ENCODE measurements around the gene PARP15.
"Not testable (repeated sequence)": the region's sequence is repeated elsewhere in the genome, so short reads cannot be mapped to it uniquely, and the experiment has no call there.

Gene PARP15

DNA sequence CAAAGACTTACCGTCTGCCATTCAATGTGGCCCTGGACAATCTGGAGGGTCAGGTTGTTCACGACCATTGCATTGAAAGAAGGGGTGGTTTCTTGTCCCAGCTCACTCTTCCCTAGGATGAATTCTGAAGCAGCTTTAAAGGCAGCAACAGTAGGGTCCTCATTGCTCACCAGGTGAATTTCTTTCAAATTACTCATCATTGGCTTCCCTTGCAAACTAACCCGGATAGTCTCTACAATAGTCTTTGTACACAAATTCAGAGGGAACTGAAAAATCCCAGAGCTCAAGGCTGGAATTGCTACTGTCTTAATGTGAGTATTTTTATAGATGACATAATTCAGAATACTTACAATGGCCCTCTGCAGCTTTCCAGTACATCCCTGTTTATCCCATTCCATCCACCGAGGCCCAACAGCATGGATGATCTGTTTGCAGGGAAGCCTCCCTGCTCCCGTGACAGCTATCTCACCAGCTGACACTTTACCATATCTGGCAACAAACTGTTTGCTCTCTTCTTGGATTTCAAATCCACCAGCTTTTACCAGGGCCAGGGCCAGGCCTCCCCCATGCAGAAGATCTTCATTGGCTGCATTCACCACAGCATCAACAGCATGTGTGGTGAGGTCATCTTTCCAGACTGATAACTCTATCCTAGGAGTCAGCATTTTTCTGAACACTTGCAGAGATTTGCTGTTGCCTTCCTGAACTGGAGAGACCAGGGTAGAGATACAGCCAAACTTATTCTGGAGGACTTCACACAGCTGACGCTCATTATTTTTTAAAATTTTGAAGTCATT, 22.0 kb upstream of the PARP15 start:
- H3K9me3 ChIP-seq (ENCODE audit: control insufficient read depth, insufficient read depth, low read length): no peaks in the 10 kb centered on the region
- no peaks in the 10 kb centered on the region for H3K27me3 ChIP-seq (ENCODE audit: control insufficient read depth, insufficient read depth, low read length)
- H3K36me3 ChIP-seq (ENCODE audit: control insufficient read depth, insufficient read depth, low read length): no peaks in the 10 kb centered on the region
- H3K9ac ChIP-seq (ENCODE audit: low read depth, low read length): no peak overlapping the region
- H3K27ac ChIP-seq (ENCODE audit: low read depth, low read length): peak overlapping the region; percentile 30
- no peak overlapping the region for H3K4me3 ChIP-seq (ENCODE audit: low read depth, low read length)
- H3K4me1 ChIP-seq (ENCODE audit: control insufficient read depth, insufficient read depth, low read length): peaks cover 20% of the 10 kb centered on the region

DNA sequence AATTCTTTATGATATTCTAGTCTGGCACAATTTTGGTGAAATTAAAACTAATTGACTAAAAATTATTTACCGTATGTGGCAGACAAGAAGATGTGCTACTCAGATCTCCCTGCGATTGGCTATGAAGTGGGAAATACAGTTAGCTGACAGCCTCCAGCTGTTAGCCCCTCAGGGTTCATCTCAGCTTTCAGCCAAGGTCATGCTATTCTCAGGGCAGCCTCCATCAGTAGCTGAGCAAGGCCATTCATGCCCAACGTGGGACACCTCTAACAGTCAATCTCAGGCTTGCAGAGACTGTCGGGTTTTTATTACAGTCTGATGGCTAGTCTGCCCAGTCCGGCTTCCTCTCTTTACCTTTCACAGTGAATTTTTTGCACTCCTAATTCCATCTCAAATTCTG, 20.1 kb upstream of the PARP15 start:
- H3K4me3 ChIP-seq (ENCODE audit: low read depth, low read length): no peak overlapping the region
- no peaks in the 10 kb centered on the region for H3K36me3 ChIP-seq (ENCODE audit: control insufficient read depth, insufficient read depth, low read length)
- no peaks in the 10 kb centered on the region for H3K9me3 ChIP-seq (ENCODE audit: control insufficient read depth, insufficient read depth, low read length)
- no peak overlapping the region for H3K27ac ChIP-seq (ENCODE audit: low read depth, low read length)
- H3K9ac ChIP-seq (ENCODE audit: low read depth, low read length): no peak overlapping the region
- H3K27me3 ChIP-seq (ENCODE audit: control insufficient read depth, insufficient read depth, low read length): no peaks in the 10 kb centered on the region
- H3K4me1 ChIP-seq (ENCODE audit: control insufficient read depth, insufficient read depth, low read length): peaks cover 20% of the 10 kb centered on the region

DNA sequence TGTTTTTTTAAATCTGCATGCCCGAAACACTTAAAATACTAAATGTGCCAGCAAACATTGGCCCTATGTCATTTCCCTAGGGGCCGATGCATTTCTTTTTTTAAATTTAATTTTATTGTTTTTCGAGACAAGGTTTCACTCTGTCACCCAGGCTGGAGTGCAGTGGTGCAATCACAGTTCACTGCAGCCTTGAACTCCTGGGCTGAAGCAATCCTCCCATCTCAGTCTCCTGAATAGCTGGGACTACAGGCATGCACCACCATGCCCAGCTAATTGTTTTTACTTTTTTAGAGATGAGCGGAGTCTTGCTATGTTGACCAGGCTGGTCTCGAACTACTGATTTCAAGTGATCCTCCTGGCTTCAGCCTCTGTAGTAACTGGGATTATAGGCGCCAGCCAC, 18.8 kb upstream of the PARP15 start:
- no peaks in the 10 kb centered on the region for H3K9me3 ChIP-seq (ENCODE audit: control insufficient read depth, insufficient read depth, low read length)
- peaks cover 14% of the 10 kb centered on the region for H3K4me1 ChIP-seq (ENCODE audit: control insufficient read depth, insufficient read depth, low read length)
- no peak overlapping the region for H3K27ac ChIP-seq (ENCODE audit: low read depth, low read length)
- H3K27me3 ChIP-seq (ENCODE audit: control insufficient read depth, insufficient read depth, low read length): no peaks in the 10 kb centered on the region
- H3K4me3 ChIP-seq (ENCODE audit: low read depth, low read length): no peak overlapping the region
- H3K9ac ChIP-seq (ENCODE audit: low read depth, low read length): no peak overlapping the region
- no peaks in the 10 kb centered on the region for H3K36me3 ChIP-seq (ENCODE audit: control insufficient read depth, insufficient read depth, low read length)

DNA sequence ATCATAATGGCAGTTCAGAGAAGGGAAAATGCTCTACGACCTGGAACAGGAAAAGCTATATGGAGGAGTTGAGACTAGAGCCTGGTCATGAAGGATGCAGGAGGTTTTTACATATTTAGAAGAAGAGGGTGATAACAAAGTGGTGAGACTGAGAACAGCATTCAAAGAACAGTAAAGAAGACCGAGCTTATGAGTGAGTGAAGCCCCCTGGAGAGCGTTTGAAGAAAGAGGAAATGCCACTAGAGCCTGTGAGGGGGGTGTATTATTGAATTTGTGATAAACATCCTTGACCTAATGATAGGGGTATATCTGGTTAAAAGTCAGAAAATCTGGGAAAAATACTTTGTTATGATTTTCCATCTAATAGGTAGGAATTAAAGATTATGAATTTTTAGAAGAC, 17.5 kb upstream of the PARP15 start:
- Histone ChIP-seq H3K9ac (ENCODE audit: low read depth, low read length) (no peak overlapping the region), H3K4me1 (ENCODE audit: control insufficient read depth, insufficient read depth, low read length) (peaks cover 15% of the 10 kb centered on the region; the same call in 1 of the 2 replicates), H3K27ac (ENCODE audit: low read depth, low read length) (no peak overlapping the region), H3K36me3 (ENCODE audit: control insufficient read depth, insufficient read depth, low read length) (no peaks in the 10 kb centered on the region), H3K9me3 (ENCODE audit: control insufficient read depth, insufficient read depth, low read length) (no peaks in the 10 kb centered on the region), H3K4me3 (ENCODE audit: low read depth, low read length) (no peak overlapping the region), H3K27me3 (ENCODE audit: control insufficient read depth, insufficient read depth, low read length) (no peaks in the 10 kb centered on the region; the same call in 1 of the 2 replicates)

DNA sequence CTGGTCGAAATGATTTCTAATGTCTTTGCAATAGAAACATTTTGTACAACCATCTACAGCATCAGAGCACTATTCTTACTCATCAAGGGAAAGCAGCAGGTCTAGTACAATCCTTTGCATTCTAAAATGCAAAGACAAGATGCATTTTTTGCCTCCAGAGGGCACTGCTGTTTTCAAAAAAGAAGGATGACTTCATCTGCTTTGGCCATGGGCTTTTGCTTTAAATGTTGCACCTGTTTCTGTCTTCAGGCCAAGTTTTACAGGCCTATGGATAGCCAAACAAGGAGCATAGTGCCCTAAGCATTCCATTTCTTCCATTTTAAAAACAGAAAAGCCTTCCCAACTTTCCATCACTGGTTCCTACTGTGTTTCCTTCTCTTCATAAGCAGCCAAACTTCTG, 16.8 kb upstream of the PARP15 start:
- no peaks in the 10 kb centered on the region; the same call in 1 of the 2 replicates for H3K27me3 ChIP-seq (ENCODE audit: control insufficient read depth, insufficient read depth, low read length)
- no peak overlapping the region for H3K9ac ChIP-seq (ENCODE audit: low read depth, low read length)
- no peaks in the 10 kb centered on the region for H3K36me3 ChIP-seq (ENCODE audit: control insufficient read depth, insufficient read depth, low read length)
- no peak overlapping the region for H3K4me3 ChIP-seq (ENCODE audit: low read depth, low read length)
- H3K4me1 ChIP-seq (ENCODE audit: control insufficient read depth, insufficient read depth, low read length): peaks cover 17% of the 10 kb centered on the region; the same call in 1 of the 2 replicates
- H3K27ac ChIP-seq (ENCODE audit: low read depth, low read length): no peak overlapping the region
- no peaks in the 10 kb centered on the region for H3K9me3 ChIP-seq (ENCODE audit: control insufficient read depth, insufficient read depth, low read length)

DNA sequence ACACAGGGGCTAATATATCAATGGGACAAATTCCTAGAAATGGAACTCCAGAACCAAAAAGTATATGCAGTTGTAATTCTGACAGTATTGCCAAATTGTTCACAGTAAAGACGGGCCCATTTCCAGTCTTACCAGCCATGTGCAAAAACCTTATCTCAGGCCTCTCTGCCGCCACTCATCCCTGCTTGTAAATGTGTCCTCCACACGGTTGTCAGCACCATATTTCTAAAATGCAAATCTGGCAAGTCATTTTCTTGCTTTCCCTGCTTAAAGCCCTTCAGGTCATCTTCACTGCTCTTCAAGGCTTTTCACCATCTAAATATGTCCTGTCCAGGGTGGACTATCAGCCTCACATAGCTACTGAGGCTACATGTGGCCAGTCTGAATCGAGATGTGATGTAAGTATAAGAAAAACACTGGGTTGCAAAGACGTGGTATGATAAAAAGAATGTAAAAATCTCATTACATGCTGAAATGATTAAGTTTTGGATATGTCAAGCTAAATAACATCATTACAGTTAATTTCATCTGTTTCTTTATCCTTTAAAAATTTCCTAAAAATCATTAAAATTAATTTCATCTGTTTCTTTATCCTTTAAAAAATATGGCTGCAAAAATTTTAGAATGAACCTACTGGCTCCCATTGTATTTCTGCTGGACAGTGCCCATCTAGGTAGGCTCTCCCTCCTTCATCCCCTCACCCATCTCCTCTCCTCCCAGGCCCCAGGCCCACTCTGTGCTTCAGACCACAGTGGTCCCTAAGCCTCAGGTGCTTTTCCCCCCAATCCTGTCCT, 14.3 kb upstream of the PARP15 start:
- no peaks in the 10 kb centered on the region for H3K36me3 ChIP-seq (ENCODE audit: control insufficient read depth, insufficient read depth, low read length)
- H3K27me3 ChIP-seq (ENCODE audit: control insufficient read depth, insufficient read depth, low read length): no peaks in the 10 kb centered on the region; the same call in 1 of the 2 replicates
- no peak overlapping the region for H3K9ac ChIP-seq (ENCODE audit: low read depth, low read length)
- no peak overlapping the region for H3K27ac ChIP-seq (ENCODE audit: low read depth, low read length)
- peaks cover 17% of the 10 kb centered on the region; the same call in 1 of the 2 replicates for H3K4me1 ChIP-seq (ENCODE audit: control insufficient read depth, insufficient read depth, low read length)
- H3K4me3 ChIP-seq (ENCODE audit: low read depth, low read length): peak overlapping the region; percentile 82
- H3K9me3 ChIP-seq (ENCODE audit: control insufficient read depth, insufficient read depth, low read length): no peaks in the 10 kb centered on the region

DNA sequence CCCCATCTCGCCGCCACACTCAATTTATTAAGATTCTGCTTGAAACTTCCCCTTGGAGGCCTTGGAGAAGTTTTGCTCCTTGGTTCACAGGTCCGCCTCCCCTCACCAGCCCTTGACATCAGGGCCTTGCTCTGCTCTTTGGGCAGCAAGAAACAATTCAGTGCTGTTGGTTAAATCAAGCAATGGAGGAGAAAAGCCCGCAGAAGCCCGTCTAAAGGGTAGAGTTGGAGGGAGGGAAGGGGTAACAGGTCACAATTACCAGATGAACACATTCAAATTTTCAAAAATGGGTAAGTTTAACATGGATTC, 13.8 kb upstream of the PARP15 start:
- no peaks in the 10 kb centered on the region for H3K36me3 ChIP-seq (ENCODE audit: control insufficient read depth, insufficient read depth, low read length)
- peak overlapping the region; percentile 82 for H3K4me3 ChIP-seq (ENCODE audit: low read depth, low read length)
- H3K9me3 ChIP-seq (ENCODE audit: control insufficient read depth, insufficient read depth, low read length): no peaks in the 10 kb centered on the region
- H3K27me3 ChIP-seq (ENCODE audit: control insufficient read depth, insufficient read depth, low read length): no peaks in the 10 kb centered on the region; the same call in 1 of the 2 replicates
- no peak overlapping the region for H3K9ac ChIP-seq (ENCODE audit: low read depth, low read length)
- H3K4me1 ChIP-seq (ENCODE audit: control insufficient read depth, insufficient read depth, low read length): peaks cover 17% of the 10 kb centered on the region; the same call in 1 of the 2 replicates
- no peak overlapping the region for H3K27ac ChIP-seq (ENCODE audit: low read depth, low read length)

DNA sequence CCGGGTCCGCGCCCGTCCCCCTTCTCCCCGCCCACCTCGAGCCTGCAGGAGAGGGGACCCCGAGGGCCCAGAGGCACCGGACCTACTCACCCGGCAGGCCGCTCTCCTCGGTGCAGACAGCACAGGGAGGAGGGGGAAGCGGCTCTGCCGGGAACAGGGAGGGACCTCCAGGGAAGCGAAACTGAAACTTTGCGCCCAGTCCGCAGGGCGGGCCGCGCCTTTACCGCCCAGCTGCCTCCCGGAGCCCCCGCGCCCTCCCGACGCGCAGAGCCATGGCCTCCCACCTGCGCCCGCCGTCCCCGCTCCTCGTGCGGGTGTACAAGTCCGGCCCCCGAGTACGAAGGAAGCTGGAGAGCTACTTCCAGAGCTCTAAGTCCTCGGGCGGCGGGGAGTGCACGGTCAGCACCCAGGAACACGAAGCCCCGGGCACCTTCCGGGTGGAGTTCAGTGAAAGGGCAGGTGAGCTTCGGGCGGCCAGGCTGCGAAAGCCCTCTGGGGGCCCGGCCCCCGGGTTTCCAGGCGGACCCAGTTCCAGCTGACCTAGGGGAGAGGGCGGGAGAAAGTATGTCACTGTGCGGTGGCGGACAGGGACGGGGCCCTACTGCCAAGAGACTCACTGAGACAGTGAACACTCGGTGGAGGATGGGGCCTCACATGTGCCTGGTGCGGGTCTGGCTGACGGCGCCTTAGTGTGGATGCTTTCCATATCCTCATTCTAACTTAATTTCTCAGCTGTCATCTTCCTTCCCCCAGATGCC, 13.1 kb upstream of the PARP15 start, which contains the start of the genes DTX3L and PARP9:
TSS of gene DTX3L (plus strand) at position 184 of the 758 bp plus-strand sequence. CDS start at position 273, 89 bp downstream.
TSS of gene PARP9 (minus strand) at position 146 of the 758 bp plus-strand sequence. CDS start 4,680 bp downstream, outside the sequence.
- Histone ChIP-seq H3K27ac (ENCODE audit: low read depth, low read length) (no peak within 1 kb of the TSS), H3K9me3 (ENCODE audit: control insufficient read depth, insufficient read depth, low read length) (no peaks in the 10 kb centered on the region), H3K36me3 (ENCODE audit: control insufficient read depth, insufficient read depth, low read length) (peaks cover 2% of the 10 kb centered on the region; the same call in 1 of the 2 replicates), H3K9ac (ENCODE audit: low read depth, low read length) (peak within 1 kb of the TSS; percentile 55; the same call in 1 of the 2 replicates), H3K4me1 (ENCODE audit: control insufficient read depth, insufficient read depth, low read length) (peaks cover 17% of the 10 kb centered on the region; the same call in 1 of the 2 replicates), H3K4me3 (ENCODE audit: low read depth, low read length) (peak within 1 kb of the TSS; percentile 82), H3K27me3 (ENCODE audit: control insufficient read depth, insufficient read depth, low read length) (no peaks in the 10 kb centered on the region; the same call in 1 of the 2 replicates)

DNA sequence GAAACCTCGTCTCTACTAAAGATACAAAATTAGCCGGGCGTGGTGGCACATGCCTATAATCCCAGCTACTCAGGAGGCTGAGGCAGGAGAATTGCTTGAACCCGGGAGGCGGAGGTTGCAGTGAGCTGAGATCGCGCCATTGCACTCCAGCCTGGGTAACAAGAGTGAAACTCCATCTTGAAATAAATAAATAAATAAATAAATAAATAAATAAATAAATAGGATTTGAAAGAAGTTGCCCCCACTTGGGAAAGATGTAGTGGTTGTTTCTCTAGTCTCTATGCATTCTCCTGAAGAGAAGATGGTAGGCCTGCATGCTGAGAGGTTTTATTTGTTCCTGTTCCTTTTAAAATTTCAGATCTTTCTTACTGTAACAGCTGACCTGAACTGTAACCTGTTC, 9.3 kb upstream of the PARP15 start:
- H3K27ac ChIP-seq (ENCODE audit: low read depth, low read length); H3K9ac ChIP-seq (ENCODE audit: low read depth, low read length); H3K9me3 ChIP-seq (ENCODE audit: control insufficient read depth, insufficient read depth, low read length); H3K27me3 ChIP-seq (ENCODE audit: control insufficient read depth, insufficient read depth, low read length); H3K36me3 ChIP-seq (ENCODE audit: control insufficient read depth, insufficient read depth, low read length); H3K4me3 ChIP-seq (ENCODE audit: low read depth, low read length); H3K4me1 ChIP-seq (ENCODE audit: control insufficient read depth, insufficient read depth, low read length): not testable (repeated sequence)

DNA sequence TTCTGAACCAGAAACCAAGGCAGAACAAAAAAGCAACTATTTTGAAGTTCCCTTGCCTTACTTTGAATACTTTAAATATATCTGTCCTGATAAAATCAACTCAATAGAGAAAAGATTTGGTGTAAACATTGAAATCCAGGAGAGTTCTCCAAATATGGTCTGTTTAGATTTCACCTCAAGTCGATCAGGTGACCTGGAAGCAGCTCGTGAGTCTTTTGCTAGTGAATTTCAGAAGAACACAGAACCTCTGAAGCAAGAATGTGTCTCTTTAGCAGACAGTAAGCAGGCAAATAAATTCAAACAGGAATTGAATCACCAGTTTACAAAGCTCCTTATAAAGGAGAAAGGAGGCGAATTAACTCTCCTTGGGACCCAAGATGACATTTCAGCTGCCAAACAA, 8.7 kb upstream of the PARP15 start:
- no peak overlapping the region for H3K4me3 ChIP-seq (ENCODE audit: low read depth, low read length)
- peaks cover 3% of the 10 kb centered on the region; the same call in 1 of the 2 replicates for H3K36me3 ChIP-seq (ENCODE audit: control insufficient read depth, insufficient read depth, low read length)
- H3K9me3 ChIP-seq (ENCODE audit: control insufficient read depth, insufficient read depth, low read length): no peaks in the 10 kb centered on the region
- H3K27me3 ChIP-seq (ENCODE audit: control insufficient read depth, insufficient read depth, low read length): no peaks in the 10 kb centered on the region; the same call in 1 of the 2 replicates
- H3K4me1 ChIP-seq (ENCODE audit: control insufficient read depth, insufficient read depth, low read length): peaks cover 7% of the 10 kb centered on the region; the same call in 1 of the 2 replicates
- no peak overlapping the region for H3K27ac ChIP-seq (ENCODE audit: low read depth, low read length)
- no peak overlapping the region for H3K9ac ChIP-seq (ENCODE audit: low read depth, low read length)
